HepG2 (cell line): Measurements from ENCODE around the gene SERTAD2. TPM values are rescaled to one million over a fixed set of nuclear protein-coding genes. Genes with fewer than 3 reads are reported as not detected.
A peak's percentile ranks its signal among the peaks of the same experiment; 100 is the strongest.

Experiments used
- ATAC-seq: fragments of 200-7000 bp; cut with Tn5 transposase; 3 replicates; pipeline ENCODE4 v1.9.1; 2020; ENCODE audit warnings: mild to moderate bottlenecking, moderate library complexity
- BruUV-seq: library from RNA; stranded (reverse); fragments of 400-500 nt; replicated peaks from 2 replicates; lab custom pipeline; 2021; lab: Mats Ljungman, UMichigan
- CTCF ChIA-PET: fragments of 300-600 bp; formaldehyde crosslinking; extraction: SDS; loops from one replicate; lab custom pipeline; 2021; ENCODE audit warnings: low total read pairs, inconsistent platforms, low intra/inter-chr PET ratio; lab: Yijun Ruan, JAX
- POLR2A ChIA-PET: fragments of 350-600 bp; sonication (Branson Sonifier 250); formaldehyde crosslinking; loops from one replicate; lab custom pipeline; 2020; ENCODE audit warnings: antibody characterized with exemption, inconsistent platforms; lab: Yijun Ruan, JAX
- DNase-seq: peaks from one replicate; pipeline ENCODE4 v3.0.0-alpha.2; 2015; ENCODE audit warnings: low spot score
- FAIRE-seq: peaks from 3 replicates; lab custom pipeline; 2011; peaks lifted over from hg19 to GRCh38; lab: Jason Lieb, UNC
- H2AFZ ChIP-seq: one replicate; pipeline ENCODE4 v1.6.1; 2011; ENCODE audit warnings: low read length, inconsistent platforms
- H3K27ac ChIP-seq: fragments of 300-600 bp; 3 replicates; pipeline ENCODE4 v1.8.0; 2011; ENCODE audit warnings: mixed run types, mild to moderate bottlenecking, mixed read lengths, low read length, inconsistent platforms; ENCODE audit not compliant: insufficient read depth; ENCODE audit errors: extremely low read length
- H3K27me3 ChIP-seq, 2 experiments: fragments of 200-600 bp in 1 of 2; 2 replicates in 1 of 2; 3 replicates in 1 of 2; pipeline versions ENCODE4 v1.6.0 to v1.8.0; 2011; ENCODE audit warnings: low read length in 2 of 2, mild to moderate bottlenecking in 2 of 2, moderate library complexity in 2 of 2, inconsistent platforms in 1 of 2; ENCODE audit not compliant: insufficient read depth in 2 of 2, control insufficient read depth in 1 of 2
- H3K36me3 ChIP-seq, 2 experiments: fragments of 200-600 bp in 1 of 2; replicated peaks in 1 of 2; 2 replicates in 1 of 2; 3 replicates in 1 of 2; pipeline versions ENCODE4 v1.5.1 to v1.8.0; 2011; ENCODE audit warnings: low read length in 2 of 2, inconsistent platforms in 1 of 2; ENCODE audit not compliant: insufficient read depth in 2 of 2, control insufficient read depth in 1 of 2
- H3K4me1 ChIP-seq: 2 replicates; pipeline ENCODE4 v1.5.1; 2012; ENCODE audit warnings: low read length, inconsistent platforms; ENCODE audit not compliant: insufficient read depth
- H3K4me2 ChIP-seq: 2 replicates; pipeline ENCODE4 v1.6.0; 2011; ENCODE audit warnings: low read depth, low read length, inconsistent platforms
- H3K4me3 ChIP-seq, 3 experiments: fragments of 200-600 bp in 1 of 3; sonication (generic), shearing (Covaris generic) in 1 of 3; replicated peaks in 1 of 3; 2 replicates each; pipeline ENCODE4 v1.5.1; 2011 to 2016; ENCODE audit warnings: low read length in 3 of 3, inconsistent platforms in 2 of 3, low read depth in 2 of 3, mild to moderate bottlenecking in 2 of 3, control low read depth in 1 of 3, mixed read lengths in 1 of 3; ENCODE audit not compliant: insufficient read depth in 1 of 3
- H3K79me2 ChIP-seq: one replicate; pipeline ENCODE4 v1.6.1; 2011; ENCODE audit warnings: low read length, inconsistent platforms; ENCODE audit not compliant: insufficient read depth
- H3K9ac ChIP-seq: 2 replicates; pipeline ENCODE4 v1.6.0; 2011; ENCODE audit warnings: mild to moderate bottlenecking, low read depth, low read length, inconsistent platforms; ENCODE audit not compliant: insufficient read depth
- H3K9me3 ChIP-seq: 2 replicates; pipeline ENCODE4 v1.5.1; 2012; ENCODE audit warnings: mild to moderate bottlenecking, low read length
- H4K20me1 ChIP-seq: 2 replicates; pipeline ENCODE4 v1.6.0; 2011; ENCODE audit warnings: inconsistent platforms, mild to moderate bottlenecking, low read length, moderate library complexity; ENCODE audit not compliant: insufficient read depth
- HMG20B ChIP-seq: conservative IDR thresholded peaks from 2 replicates; pipeline ENCODE4 v1.6.1; 2016; ENCODE audit warnings: missing genetic modification reagents, missing compliant biosample characterization
- MAFF ChIP-seq: IDR thresholded peaks from 2 replicates; pipeline ENCODE4 v1.6.1; 2011; ENCODE audit warnings: low read depth, low read length, improper control_type of control experiment
- MAFK ChIP-seq, 2 experiments: IDR thresholded peaks in 1 of 2; conservative IDR thresholded peaks in 1 of 2; 2 replicates each; pipeline ENCODE4 v1.6.1; 2011; ENCODE audit warnings: improper control_type of control experiment in 2 of 2, low read length in 2 of 2
- YY1 ChIP-seq: IDR thresholded peaks from 2 replicates; pipeline ENCODE4 v1.6.1; 2011; ENCODE audit warnings: low read length, low read depth, moderate library complexity, mild to moderate bottlenecking; ENCODE audit not compliant: insufficient read depth, insufficient replicate concordance
- ZNF572 ChIP-seq: sonication (generic); formaldehyde crosslinking; IDR thresholded peaks from 2 replicates; pipeline ENCODE4 v1.5.1; 2020; ENCODE audit warnings: mild to moderate bottlenecking, missing genetic modification reagents
- WGBS: methylation state at CpG from one replicate; pipeline ENCODE4 v1.1.6; 2017; ENCODE audit warnings: low lambda C conversion rate; 5-methylcytosine and 5-hydroxymethylcytosine counted together
- in situ Hi-C: cut with HindIII; loops from 2 replicates; pipeline ENCODE4 v1.10.0; 2017; ENCODE audit warnings: low pct_unique_long_range_greater_than_20kb; ENCODE audit not compliant: extremely low pct_ligation_motif_present
- intact Hi-C: fragments of 100-400 bp; cut with micrococcal nuclease; formaldehyde crosslinking; loops from one replicate; pipeline ENCODE4 v1.10.0; 2022; ENCODE audit not compliant: unreplicated experiment
- polyA plus RNA-seq, 8 experiments: library from polyadenylated mRNA; depleted of rRNA in 3 of 8; stranded (reverse) in 7 of 8; unstranded in 1 of 8; fragments of >200 nt; fragmentation: Illumina TruSeq in 4 of 8; extraction: Trizol in 4 of 8; gene quantifications; 2 replicates each; pipeline versions ENCODE4 v1.2.1 to v1.2.3, GENCODE V29; 2011 to 2016; ENCODE audit warnings: low read depth in 4 of 8, missing spikeins in 1 of 8, mixed read lengths in 1 of 8; ENCODE audit not compliant: insufficient read depth in 1 of 8
- total RNA-seq, 5 experiments: library from RNA; depleted of rRNA; stranded (reverse); fragments of >200 nt; fragmentation: Illumina TruSeq; extraction: Trizol; gene quantifications; 2 replicates each; pipeline ENCODE4 v1.2.3, GENCODE V29; 2016; ENCODE audit warnings: low read depth in 1 of 5

Gene SERTAD2
- total and polyA plus RNA-seq, 2 of the 13 experiments (the other 11 are each of a cell fraction or from before 2014, with no cell fraction given): 6.7 to 22.6 TPM

DNA sequence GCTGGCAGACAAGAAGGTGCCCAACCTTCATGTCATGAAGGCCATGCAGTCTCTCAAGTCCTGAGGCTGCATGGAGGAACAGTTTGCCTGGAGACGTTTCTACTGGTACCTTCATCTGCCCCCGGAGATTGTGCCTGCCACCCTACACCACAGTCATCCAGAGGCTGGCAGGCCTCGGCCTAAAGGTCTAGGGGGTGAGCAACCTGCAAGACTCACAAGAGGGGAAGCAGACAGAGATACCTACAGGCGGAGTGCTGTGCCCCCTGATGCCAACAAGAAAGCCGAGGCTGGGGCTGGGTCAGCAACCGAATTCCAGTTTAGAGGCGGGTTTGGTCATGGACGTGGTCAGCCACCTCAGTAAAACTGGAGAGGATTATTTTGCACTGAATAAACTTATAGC is 12.0 kb upstream of the SERTAD2 start:
- BruUV-seq: no TSS peak
- Histone ChIP-seq H3K9ac (no peak overlapping the region), H3K4me2 (no peak overlapping the region), H4K20me1 (no peaks in the 10 kb centered on the region), H3K4me1 (peaks cover 57% of the 10 kb centered on the region), H3K36me3 (no peaks in the 10 kb centered on the region), H3K79me2 (no peaks in the 10 kb centered on the region), H2AFZ (no peak overlapping the region)
- POLR2A ChIA-PET: interaction anchor here (9.0 kb wide), 1 partner anchor 13 kb away, joined by 120 read pairs; the partner anchor contains the start of gene SERTAD2
- FAIRE-seq: no peak
- in situ Hi-C loops (no loop called here), intact Hi-C loops (no loop called here)
- 99% methylated on average over 8 of the region's 8 CpGs for WGBS
- ATAC-seq: no peak
- TF ChIP-seq HMG20B (CRISPR knock-in tag) (no peak), ZNF572 (0 out of 2 replicates have a peak, but pooled peaks have one; percentile 36)
- TF ChIP-seq, all 625 proteins: peak for 1
- DNase-seq: no peak
- no peaks in the 10 kb centered on the region for H3K9me3 ChIP-seq
- H3K27ac ChIP-seq: no peak overlapping the region
- no peak overlapping the region for H3K4me3 ChIP-seq
- no peaks in the 10 kb centered on the region for H3K27me3 ChIP-seq
- CTCF ChIA-PET: no interaction called here

- POLR2A ChIA-PET: interaction anchor here (1.4 to 9.0 kb wide), 2 partner anchors 11 to 88 kb away, joined by 4 to 120 read pairs; partner anchors contain the start of gene SERTAD2
- H3K4me1 ChIP-seq: peaks cover 48% of the 10 kb centered on the region
- no peak overlapping the region for H3K4me3 ChIP-seq
- no peak overlapping the region for H3K4me2 ChIP-seq
- TF ChIP-seq YY1 (no peak), MAFF (0 out of 2 replicates have a peak, but pooled peaks have one; percentile 3), MAFK (conservative IDR thresholded peaks at IDR 0.05 in 1 of 2, IDR thresholded peaks at IDR 0.05 in 1 of 2; ENCODE audit: low read length in 2 of 2) (peak; percentile 61 to 62)
- intact Hi-C loops: no loop called here
- no peaks in the 10 kb centered on the region for H3K27me3 ChIP-seq
- no peaks in the 10 kb centered on the region for H3K79me2 ChIP-seq
- no peaks in the 10 kb centered on the region for H3K36me3 ChIP-seq
- H4K20me1 ChIP-seq: no peaks in the 10 kb centered on the region
- H3K9ac ChIP-seq: no peak overlapping the region
- in situ Hi-C loops: no loop called here
- CTCF ChIA-PET: no interaction called here
- no peaks in the 10 kb centered on the region for H3K9me3 ChIP-seq
- H2AFZ ChIP-seq: no peak overlapping the region
- no peak for ATAC-seq
- FAIRE-seq: no peak
- H3K27ac ChIP-seq: no peak overlapping the region
- WGBS: 100% methylated on average over 1 of the region's 1 CpG
- BruUV-seq: no TSS peak
- DNase-seq: no peak
Measured at GRCh38 chr2:64663402-64663801, 9.7 kb upstream of the SERTAD2 start.
